SK-N-SH (cell line): ENCODE measurements around the gene LILRB3. TPM values are rescaled to one million over a fixed set of nuclear protein-coding genes. Genes with fewer than 3 reads are reported as not detected.

Source experiments
- CTCF ChIA-PET: fragments of 300-600, 350-600 bp; formaldehyde crosslinking; extraction: SDS; loops from one replicate; lab custom pipeline; 2021; lab: Yijun Ruan, JAX
- POLR2A ChIA-PET: fragments of 350-600 bp; sonication (Branson Sonifier 250); formaldehyde crosslinking; extraction: SDS; loops from one replicate; lab custom pipeline; 2020; ENCODE audit warnings: antibody characterized with exemption, inconsistent platforms; lab: Yijun Ruan, JAX
- DNase-seq: peaks from one replicate; pipeline ENCODE4 v3.0.0; 2012
- H2AFZ ChIP-seq: fragments of 200-600 bp; sonication (generic); 2 replicates; pipeline ENCODE4 v1.8.1; 2016; ENCODE audit warnings: antibody characterized with exemption, mild to moderate bottlenecking, low read depth
- H3F3A ChIP-seq: fragments of 200-600 bp; sonication (generic); replicated peaks from 2 replicates; pipeline ENCODE3; 2016; ENCODE audit warnings: antibody characterized with exemption, mild to moderate bottlenecking; ENCODE audit not compliant: insufficient read depth
- H3K27ac ChIP-seq, 2 experiments: fragments of 200-500 bp in 1 of 2; fragments of 200-600 bp in 1 of 2; sonication (Bioruptor generic) in 1 of 2; sonication (generic), shearing (Covaris generic) in 1 of 2; 2 replicates each; pipeline versions ENCODE4 v1.5.1 to v1.6.1; 2014 to 2016; ENCODE audit warnings: low read depth in 2 of 2, inconsistent platforms in 1 of 2, low read length in 1 of 2, mild to moderate bottlenecking in 1 of 2, mixed read lengths in 1 of 2
- H3K27me3 ChIP-seq: fragments of 200-600 bp; sonication (generic), shearing (Covaris generic); 2 replicates; pipeline ENCODE4 v1.6.1; 2016; ENCODE audit warnings: mixed run types; ENCODE audit not compliant: insufficient read depth
- H3K36me3 ChIP-seq, 2 experiments: fragments of 200-500 bp in 1 of 2; fragments of 200-600 bp in 1 of 2; sonication (Bioruptor generic) in 1 of 2; sonication (generic) in 1 of 2; replicated peaks in 1 of 2; 2 replicates each; pipeline versions ENCODE3 to v1.5.1; 2014 to 2016; ENCODE audit warnings: low read length in 1 of 2, mild to moderate bottlenecking in 1 of 2; ENCODE audit not compliant: insufficient read depth in 2 of 2, control insufficient read depth in 1 of 2
- H3K4me1 ChIP-seq, 2 experiments: fragments of 200-500 bp in 1 of 2; fragments of 200-600 bp in 1 of 2; sonication (Bioruptor generic) in 1 of 2; sonication (generic), shearing (Covaris generic) in 1 of 2; 2 replicates each; pipeline versions ENCODE4 v1.5.1 to v1.6.1; 2014 to 2016; ENCODE audit warnings: low read depth in 1 of 2, low read length in 1 of 2, mixed run types in 1 of 2; ENCODE audit not compliant: insufficient read depth in 2 of 2, control insufficient read depth in 1 of 2
- H3K4me2 ChIP-seq: fragments of 200-600 bp; sonication (generic), shearing (Covaris generic); 2 replicates; pipeline ENCODE4 v1.6.1; 2017; ENCODE audit warnings: mixed run types
- H3K4me3 ChIP-seq, 2 experiments: fragments of 200-500 bp in 1 of 2; fragments of 200-600 bp in 1 of 2; sonication (Bioruptor generic) in 1 of 2; sonication (generic), shearing (Covaris generic) in 1 of 2; 2 replicates each; pipeline versions ENCODE4 v1.5.1 to v1.8.1; 2014 to 2016; ENCODE audit warnings: low read depth in 2 of 2, inconsistent platforms in 1 of 2, low read length in 1 of 2, mild to moderate bottlenecking in 1 of 2, mixed read lengths in 1 of 2, moderate library complexity in 1 of 2
- H3K79me2 ChIP-seq: fragments of 200-600 bp; sonication (generic); 2 replicates; pipeline ENCODE4 v1.8.1; 2017; ENCODE audit warnings: mild to moderate bottlenecking; ENCODE audit not compliant: insufficient read depth
- H3K9ac ChIP-seq: fragments of 200-600 bp; sonication (generic); 2 replicates; pipeline ENCODE4 v1.6.1; 2017; ENCODE audit warnings: mixed run types
- H3K9me2 ChIP-seq: fragments of 200-600 bp; sonication (generic); 2 replicates; pipeline ENCODE4 v1.6.1; 2017; ENCODE audit warnings: mixed run types
- H3K9me3 ChIP-seq: fragments of 200-600 bp; sonication (generic); 2 replicates; pipeline ENCODE4 v1.6.1; 2017; ENCODE audit warnings: mixed run types, mild to moderate bottlenecking, moderate library complexity
- H4K20me1 ChIP-seq: fragments of 200-600 bp; sonication (generic); 2 replicates; pipeline ENCODE4 v1.6.1; 2017; ENCODE audit warnings: mild to moderate bottlenecking, mixed run types; ENCODE audit not compliant: insufficient read depth
- CHD2 ChIP-seq: fragments of 150-350 bp; IDR thresholded peaks from 2 replicates; pipeline ENCODE4 v1.6.1; 2018; ENCODE audit warnings: low read length; ENCODE audit not compliant: partially characterized antibody
- ELF1 ChIP-seq: IDR thresholded peaks from 2 replicates; pipeline ENCODE4 v1.4.0; 2012
- FOSL2 ChIP-seq: IDR thresholded peaks from 2 replicates; pipeline ENCODE4 v1.4.0; 2012; ENCODE audit warnings: low read depth, mild to moderate bottlenecking, moderate library complexity, borderline replicate concordance
- FOXJ3 ChIP-seq: sonication (generic); formaldehyde crosslinking; IDR thresholded peaks from 2 replicates; pipeline ENCODE4 v1.5.1; 2020; ENCODE audit warnings: mild to moderate bottlenecking, missing genetic modification reagents
- GATA2 ChIP-seq: sonication (generic); formaldehyde crosslinking; IDR thresholded peaks from 2 replicates; pipeline ENCODE4 v1.5.0; 2020; ENCODE audit warnings: mild to moderate bottlenecking, missing genetic modification reagents
- JUND ChIP-seq: IDR thresholded peaks from 2 replicates; pipeline ENCODE4 v1.4.0; 2012
- MEF2A ChIP-seq: IDR thresholded peaks from 2 replicates; pipeline ENCODE4 v1.4.0; 2012; ENCODE audit warnings: low read depth, borderline replicate concordance
- MXI1 ChIP-seq: IDR thresholded peaks from 2 replicates; pipeline ENCODE4 v1.6.1; 2012; ENCODE audit warnings: mild to moderate bottlenecking, low read depth, low read length, improper control_type of control experiment
- NFIC ChIP-seq: IDR thresholded peaks from 2 replicates; pipeline ENCODE4 v1.4.0; 2012; ENCODE audit warnings: borderline replicate concordance
- NRF1 ChIP-seq: IDR thresholded peaks from 2 replicates; pipeline ENCODE4 v1.6.1; 2012; ENCODE audit warnings: low read depth, mild to moderate bottlenecking, low read length
- RAD21 ChIP-seq: IDR thresholded peaks from 2 replicates; pipeline ENCODE4 v1.6.1; 2012; ENCODE audit warnings: mild to moderate bottlenecking, low read length
- REST ChIP-seq: IDR thresholded peaks from 2 replicates; pipeline ENCODE4 v1.6.1; 2012; ENCODE audit warnings: mild to moderate bottlenecking, low read depth, low read length, moderate library complexity
- RFX5 ChIP-seq: IDR thresholded peaks from 2 replicates; pipeline ENCODE4 v1.6.1; 2012; ENCODE audit warnings: mild to moderate bottlenecking, improper control_type of control experiment, low read length
- SIN3A ChIP-seq: IDR thresholded peaks from 2 replicates; pipeline ENCODE4 v1.6.1; 2012; ENCODE audit warnings: low read depth, mild to moderate bottlenecking, low read length, moderate library complexity, borderline replicate concordance
- TEAD4 ChIP-seq: IDR thresholded peaks from 2 replicates; pipeline ENCODE4 v1.4.0; 2012; ENCODE audit warnings: mild to moderate bottlenecking, borderline replicate concordance; ENCODE audit not compliant: insufficient read depth
- YY1 ChIP-seq: IDR thresholded peaks from 2 replicates; pipeline ENCODE4 v1.4.0; 2012; ENCODE audit warnings: low read depth, mild to moderate bottlenecking
- WGBS: methylation state at CpG from one replicate; pipeline ENCODE4 v1.1.6; 2017; ENCODE audit warnings: low lambda C conversion rate; 5-methylcytosine and 5-hydroxymethylcytosine counted together
- polyA plus RNA-seq, 3 experiments: library from polyadenylated mRNA; depleted of rRNA; stranded (reverse); fragments of >200 nt; gene quantifications; 2 replicates each; pipeline ENCODE4 v1.2.3, GENCODE V29; 2012
- TF ChIP-seq, protein P1 (sequence below): IDR thresholded peaks from 2 replicates; pipeline ENCODE4; 2012
- TF ChIP-seq, protein P2 (sequence below): IDR thresholded peaks from 2 replicates; pipeline ENCODE4 v1.4.0; 2012; ENCODE audit warnings: low read depth
- TF ChIP-seq, protein P3 (sequence below): fragments of 200-600 bp; sonication (generic); IDR thresholded peaks from 2 replicates; pipeline ENCODE4 v1.6.1; 2017; ENCODE audit warnings: antibody characterized with exemption, mild to moderate bottlenecking, moderate library complexity

The LILRB3 gene
- polyA plus RNA-seq, 1 of the 3 experiments (the other 2 are of a cell fraction) = not detected

- no peaks in the 10 kb centered on the region for H3K4me1 ChIP-seq
- H3F3A ChIP-seq = peaks cover 4% of the 10 kb centered on the region
- H3K36me3 ChIP-seq = no peaks in the 10 kb centered on the region
- no peak for TF ChIP-seq NFIC
- no peak for TF ChIP-seq GATA2 (CRISPR knock-in tag)
- TF ChIP-seq NRF1 = no peak
- TF ChIP-seq REST = no peak
- no peak for TF ChIP-seq FOSL2
- TF ChIP-seq, protein P1, sequence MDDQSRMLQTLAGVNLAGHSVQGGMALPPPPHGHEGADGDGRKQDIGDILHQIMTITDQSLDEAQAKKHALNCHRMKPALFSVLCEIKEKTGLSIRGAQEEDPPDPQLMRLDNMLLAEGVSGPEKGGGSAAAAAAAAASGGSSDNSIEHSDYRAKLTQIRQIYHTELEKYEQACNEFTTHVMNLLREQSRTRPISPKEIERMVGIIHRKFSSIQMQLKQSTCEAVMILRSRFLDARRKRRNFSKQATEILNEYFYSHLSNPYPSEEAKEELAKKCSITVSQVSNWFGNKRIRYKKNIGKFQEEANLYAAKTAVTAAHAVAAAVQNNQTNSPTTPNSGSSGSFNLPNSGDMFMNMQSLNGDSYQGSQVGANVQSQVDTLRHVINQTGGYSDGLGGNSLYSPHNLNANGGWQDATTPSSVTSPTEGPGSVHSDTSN = no peak
- TF ChIP-seq, protein P2, sequence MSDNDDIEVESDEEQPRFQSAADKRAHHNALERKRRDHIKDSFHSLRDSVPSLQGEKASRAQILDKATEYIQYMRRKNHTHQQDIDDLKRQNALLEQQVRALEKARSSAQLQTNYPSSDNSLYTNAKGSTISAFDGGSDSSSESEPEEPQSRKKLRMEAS = no peak
- no peak for TF ChIP-seq RFX5
- no peak for TF ChIP-seq FOXJ3 (CRISPR knock-in tag)
- no peak for TF ChIP-seq TEAD4
- no peak for TF ChIP-seq RAD21
- TF ChIP-seq, protein P3, sequence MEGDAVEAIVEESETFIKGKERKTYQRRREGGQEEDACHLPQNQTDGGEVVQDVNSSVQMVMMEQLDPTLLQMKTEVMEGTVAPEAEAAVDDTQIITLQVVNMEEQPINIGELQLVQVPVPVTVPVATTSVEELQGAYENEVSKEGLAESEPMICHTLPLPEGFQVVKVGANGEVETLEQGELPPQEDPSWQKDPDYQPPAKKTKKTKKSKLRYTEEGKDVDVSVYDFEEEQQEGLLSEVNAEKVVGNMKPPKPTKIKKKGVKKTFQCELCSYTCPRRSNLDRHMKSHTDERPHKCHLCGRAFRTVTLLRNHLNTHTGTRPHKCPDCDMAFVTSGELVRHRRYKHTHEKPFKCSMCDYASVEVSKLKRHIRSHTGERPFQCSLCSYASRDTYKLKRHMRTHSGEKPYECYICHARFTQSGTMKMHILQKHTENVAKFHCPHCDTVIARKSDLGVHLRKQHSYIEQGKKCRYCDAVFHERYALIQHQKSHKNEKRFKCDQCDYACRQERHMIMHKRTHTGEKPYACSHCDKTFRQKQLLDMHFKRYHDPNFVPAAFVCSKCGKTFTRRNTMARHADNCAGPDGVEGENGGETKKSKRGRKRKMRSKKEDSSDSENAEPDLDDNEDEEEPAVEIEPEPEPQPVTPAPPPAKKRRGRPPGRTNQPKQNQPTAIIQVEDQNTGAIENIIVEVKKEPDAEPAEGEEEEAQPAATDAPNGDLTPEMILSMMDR = no peak
- TF ChIP-seq CHD2 = no peak
- TF ChIP-seq MEF2A = no peak
- TF ChIP-seq JUND = no peak
- no peak for TF ChIP-seq YY1
- no peak for TF ChIP-seq SIN3A
- TF ChIP-seq ELF1 = no peak
- TF ChIP-seq MXI1 = no peak
- TF ChIP-seq, all 33 proteins: peak for 0
- Histone ChIP-seq H4K20me1 (no peaks in the 10 kb centered on the region), H3K9me3 (no peaks in the 10 kb centered on the region), H3K4me2 (no peak overlapping the region), H3K9me2 (no peaks in the 10 kb centered on the region), H3K27ac (no peak overlapping the region), H3K79me2 (no peaks in the 10 kb centered on the region), H3K9ac (no peak overlapping the region), H3K4me3 (no peak overlapping the region), H2AFZ (no peak overlapping the region), H3K27me3 (peaks cover 82% of the 10 kb centered on the region)
- DNase-seq = no peak
- ChIA-PET CTCF (interaction anchor here (0.9 to 1.2 kb wide), 2 partner anchors 14 to 21 kb away, joined by 3 to 4 read pairs; no protein-coding TSS in a partner anchor), POLR2A (no interaction called here)
- WGBS = 13% methylated on average over 10 of the region's 11 CpGs
Measured at GRCh38 chr19:54252845-54253244, 30.0 kb upstream of the LILRB3 start.
